Measurements from ENCODE around the gene SMAP2. TPM values are rescaled to one million over a fixed set of nuclear protein-coding genes. Genes with fewer than 3 reads are reported as not detected.
A peak's percentile ranks its signal among the peaks of the same experiment; 100 is the strongest.

SMAP2 gene
- total RNA-seq, 4 donors from 2014 or later: 20.7 to 39.3 (median 29.2) TPM

GRCh38 chr1:40451238-40451585 lies 77.7 kb downstream of the SMAP2 start:
- Histone ChIP-seq H3K4me1 (peaks cover 5 to 12% (median 10%) of the 10 kb centered on the region in 4 donors), H3K9me3 (peaks cover 0 to 20% (median 3%) of the 10 kb centered on the region in 4 donors), H3K4me3 (peak overlapping the region in 1 of 4 donors; percentile 79), H3K27ac (replicated peaks in 1 of 4) (peak overlapping the region in 1 of 4 donors; percentile 78), H3K27me3 (no peaks in the 10 kb centered on the region), H3K36me3 (peaks cover 0 to 5% (median 2%) of the 10 kb centered on the region in 4 donors)
- DNase-seq (ENCODE audit: extremely low spot score): no peak
- TF ChIP-seq CTCF (IDR thresholded peaks at IDR 0.05): no peak
- no peak for TF ChIP-seq POLR2A (IDR thresholded peaks at IDR 0.05; ENCODE audit: low read depth)
- no peak for TF ChIP-seq EP300 (IDR thresholded peaks at IDR 0.05)
- no peak for TF ChIP-seq POLR2AphosphoS5 (IDR thresholded peaks at IDR 0.05)
- 100% methylated on average over 1 of the region's 1 CpG for WGBS
- intact Hi-C loops (cut with DNase I): no loop called here

GRCh38 chr1:40454873-40455272 lies 81.3 kb downstream of the SMAP2 start:
- intact Hi-C loops (cut with DNase I): no loop called here
- WGBS: 100% methylated on average over 1 of the region's 1 CpG
- peaks cover 0 to 54% (median 36%) of the 10 kb centered on the region in 4 donors for H3K9me3 ChIP-seq
- no peak for DNase-seq (ENCODE audit: extremely low spot score)
- TF ChIP-seq CTCF (IDR thresholded peaks at IDR 0.05) (no peak), EP300 (IDR thresholded peaks at IDR 0.05) (no peak), POLR2AphosphoS5 (IDR thresholded peaks at IDR 0.05) (no peak), POLR2A (IDR thresholded peaks at IDR 0.05; ENCODE audit: low read depth) (no peak)
- H3K4me3 ChIP-seq: no peak overlapping the region
- no peak overlapping the region for H3K27ac ChIP-seq (replicated peaks in 1 of 4)
- H3K36me3 ChIP-seq: peaks cover 15 to 35% (median 21%) of the 10 kb centered on the region in 4 donors
- H3K27me3 ChIP-seq: no peaks in the 10 kb centered on the region
- H3K4me1 ChIP-seq: peaks cover 5 to 9% (median 7%) of the 10 kb centered on the region in 4 donors

- H3K27ac ChIP-seq (replicated peaks in 1 of 4): no peak overlapping the region
- no peak for DNase-seq (ENCODE audit: extremely low spot score)
- no peaks in the 10 kb centered on the region for H3K4me1 ChIP-seq
- no peak overlapping the region for H3K4me3 ChIP-seq
- H3K9me3 ChIP-seq: peaks cover 0 to 100% (median 100%) of the 10 kb centered on the region in 4 donors
- no peaks in the 10 kb centered on the region for H3K27me3 ChIP-seq
- TF ChIP-seq POLR2AphosphoS5 (IDR thresholded peaks at IDR 0.05) (no peak), CTCF (IDR thresholded peaks at IDR 0.05) (no peak), EP300 (IDR thresholded peaks at IDR 0.05) (no peak), POLR2A (IDR thresholded peaks at IDR 0.05; ENCODE audit: low read depth) (no peak)
- intact Hi-C loops (cut with DNase I): no loop called here
- H3K36me3 ChIP-seq: peaks cover 11 to 24% (median 12%) of the 10 kb centered on the region in 4 donors
- 98% methylated on average over 3 of the region's 3 CpGs for WGBS
Observed at GRCh38 chr1:40462956-40463590, 89.5 kb downstream of the SMAP2 start.

- WGBS: 96% methylated on average over 2 of the region's 2 CpGs
- no peak for TF ChIP-seq POLR2AphosphoS5 (IDR thresholded peaks at IDR 0.05)
- no peak for TF ChIP-seq CTCF (IDR thresholded peaks at IDR 0.05)
- TF ChIP-seq POLR2A (IDR thresholded peaks at IDR 0.05; ENCODE audit: low read depth): no peak
- no peak for TF ChIP-seq EP300 (IDR thresholded peaks at IDR 0.05)
- Histone ChIP-seq H3K4me3 (no peak overlapping the region), H3K9me3 (peaks cover 0 to 79% (median 72%) of the 10 kb centered on the region in 4 donors), H3K27me3 (no peaks in the 10 kb centered on the region), H3K4me1 (no peaks in the 10 kb centered on the region), H3K27ac (replicated peaks in 1 of 4) (no peak overlapping the region), H3K36me3 (no peaks in the 10 kb centered on the region)
- intact Hi-C loops (cut with DNase I): no loop called here
- no peak for DNase-seq (ENCODE audit: extremely low spot score)
Observed at GRCh38 chr1:40469327-40469726, 95.8 kb downstream of the SMAP2 start.

Other genes with a start within 250 kb of the SMAP2 start
- gene RLF, start 212.3 kb upstream of the SMAP2 start, total RNA-seq: 10 to 100 TPM; 15.1 to 23.7 (median 21.2) TPM
- gene TMCO2, start 125.8 kb upstream of the SMAP2 start, total RNA-seq: not detected
- gene ZMPSTE24, start 115.5 kb upstream of the SMAP2 start, total RNA-seq: 10 to 100 TPM; 37.4 to 49.8 (median 48.9) TPM
- gene COL9A2, start 56.4 kb upstream of the SMAP2 start, total RNA-seq: 1 to 10 TPM; 1.2 to 2.5 (median 1.7) TPM
- gene ZFP69B, start 76.7 kb downstream of the SMAP2 start, total RNA-seq: under 1 TPM; 0.66 to 0.91 (median 0.79) TPM
- gene ZFP69, start 103.6 kb downstream of the SMAP2 start, total RNA-seq: 1 to 10 TPM; 2.5 to 5.8 (median 4.4) TPM
- 10 to 100 TPM in 1 of 4 donors, 1 to 10 TPM in 3; 4.6 to 10.2 (median 6.7) TPM for gene EXO5, start 135.0 kb downstream of the SMAP2 start, total RNA-seq
- gene ZNF684, start 157.9 kb downstream of the SMAP2 start, total RNA-seq: 1 to 10 TPM; 1.3 to 4.4 (median 3.4) TPM